HepG2 (cell line): ENCODE data around the gene NAIF1. TPM values are rescaled to one million over a fixed set of nuclear protein-coding genes. Genes with fewer than 3 reads are reported as not detected.

Experiments used
- GATAD2A ChIP-seq: IDR thresholded peaks from 2 replicates; pipeline ENCODE4 v1.6.1; 2016
- PHB2 ChIP-seq: fragments of 450-650 bp; IDR thresholded peaks from 2 replicates; pipeline ENCODE4 v1.6.1; 2018; ENCODE audit not compliant: partially characterized antibody
- PITX1 ChIP-seq: sonication (generic); formaldehyde crosslinking; IDR thresholded peaks from 2 replicates; pipeline ENCODE4 v1.5.1; 2020; ENCODE audit warnings: mild to moderate bottlenecking, missing genetic modification reagents
- YY1 ChIP-seq: IDR thresholded peaks from 2 replicates; pipeline ENCODE4 v1.6.1; 2011; ENCODE audit warnings: low read length, low read depth, moderate library complexity, mild to moderate bottlenecking; ENCODE audit not compliant: insufficient read depth, insufficient replicate concordance
- polyA plus RNA-seq, 8 experiments: library from polyadenylated mRNA; depleted of rRNA in 3 of 8; stranded (reverse) in 7 of 8; unstranded in 1 of 8; fragments of >200 nt; fragmentation: Illumina TruSeq in 4 of 8; extraction: Trizol in 4 of 8; gene quantifications; 2 replicates each; pipeline versions ENCODE4 v1.2.1 to v1.2.3, GENCODE V29; 2011 to 2016; ENCODE audit warnings: low read depth in 4 of 8, missing spikeins in 1 of 8, mixed read lengths in 1 of 8; ENCODE audit not compliant: insufficient read depth in 1 of 8
- total RNA-seq, 5 experiments: library from RNA; depleted of rRNA; stranded (reverse); fragments of >200 nt; fragmentation: Illumina TruSeq; extraction: Trizol; gene quantifications; 2 replicates each; pipeline ENCODE4 v1.2.3, GENCODE V29; 2016; ENCODE audit warnings: low read depth in 1 of 5
- TF ChIP-seq, protein P1 (sequence below): sonication (generic); formaldehyde crosslinking; IDR thresholded peaks from one replicate; pipeline ENCODE4 v1.5.1; 2020; ENCODE audit warnings: mild to moderate bottlenecking, missing genetic modification reagents; ENCODE audit errors: not compliant biosample characterization
- TF ChIP-seq, protein P2 (sequence below): sonication (generic); formaldehyde crosslinking; IDR thresholded peaks from 2 replicates; pipeline ENCODE4 v1.4.0; 2020; ENCODE audit warnings: mild to moderate bottlenecking, missing genetic modification reagents
- TF ChIP-seq, protein P3 (sequence below): sonication (generic); formaldehyde crosslinking; IDR thresholded peaks from 2 replicates; pipeline ENCODE4 v1.4.0; 2020; ENCODE audit warnings: missing genetic modification reagents

Gene NAIF1
- total and polyA plus RNA-seq, 2 of the 13 experiments (the other 11 are each of a cell fraction or from before 2014, with no cell fraction given), result 6.0 to 6.9 TPM

DNA sequence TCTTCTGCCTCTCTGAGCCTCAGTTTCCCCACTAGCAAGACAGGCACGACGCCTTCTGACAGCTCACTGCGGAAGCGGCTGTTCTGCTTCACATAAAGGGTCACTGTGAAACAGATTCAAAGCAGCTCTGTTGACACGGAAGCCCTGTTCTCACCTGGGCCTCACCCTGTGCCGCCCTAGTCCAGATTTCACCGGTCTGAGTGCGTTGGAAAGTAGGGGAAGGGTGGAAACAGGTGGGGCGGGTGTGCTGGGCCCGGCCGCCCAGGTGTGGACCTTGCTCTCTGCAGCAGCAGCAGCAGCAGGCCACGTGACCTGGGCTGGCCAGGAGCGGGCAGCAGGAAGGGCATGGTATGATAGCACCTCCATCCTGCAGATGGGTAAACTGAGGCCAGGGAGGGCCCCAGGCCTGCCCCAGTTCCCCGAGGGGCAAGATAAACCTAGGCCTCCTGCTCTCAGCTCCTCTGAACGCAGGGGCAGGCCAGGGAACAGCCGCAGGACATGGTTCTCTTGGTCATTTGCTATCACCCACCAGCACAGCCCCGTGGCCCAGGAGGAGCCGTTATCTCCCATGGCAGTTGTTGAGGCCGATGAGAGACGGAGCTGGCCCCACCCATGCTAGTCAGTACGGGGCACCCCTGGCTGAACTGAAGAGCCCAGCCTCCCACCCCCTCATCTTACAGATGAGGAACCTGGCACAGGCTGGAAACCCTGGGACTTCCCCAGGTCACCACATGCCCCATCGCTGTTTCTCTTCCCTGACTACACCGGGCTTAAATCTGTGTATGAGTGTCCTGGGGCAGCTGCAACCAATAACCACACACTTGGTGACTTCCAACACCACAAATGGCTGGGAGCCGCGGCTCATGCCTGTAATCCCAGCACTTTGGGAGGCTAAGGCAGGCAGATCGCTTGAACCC, 48.3 kb upstream of the NAIF1 start (continued):
- TF ChIP-seq, protein P1, sequence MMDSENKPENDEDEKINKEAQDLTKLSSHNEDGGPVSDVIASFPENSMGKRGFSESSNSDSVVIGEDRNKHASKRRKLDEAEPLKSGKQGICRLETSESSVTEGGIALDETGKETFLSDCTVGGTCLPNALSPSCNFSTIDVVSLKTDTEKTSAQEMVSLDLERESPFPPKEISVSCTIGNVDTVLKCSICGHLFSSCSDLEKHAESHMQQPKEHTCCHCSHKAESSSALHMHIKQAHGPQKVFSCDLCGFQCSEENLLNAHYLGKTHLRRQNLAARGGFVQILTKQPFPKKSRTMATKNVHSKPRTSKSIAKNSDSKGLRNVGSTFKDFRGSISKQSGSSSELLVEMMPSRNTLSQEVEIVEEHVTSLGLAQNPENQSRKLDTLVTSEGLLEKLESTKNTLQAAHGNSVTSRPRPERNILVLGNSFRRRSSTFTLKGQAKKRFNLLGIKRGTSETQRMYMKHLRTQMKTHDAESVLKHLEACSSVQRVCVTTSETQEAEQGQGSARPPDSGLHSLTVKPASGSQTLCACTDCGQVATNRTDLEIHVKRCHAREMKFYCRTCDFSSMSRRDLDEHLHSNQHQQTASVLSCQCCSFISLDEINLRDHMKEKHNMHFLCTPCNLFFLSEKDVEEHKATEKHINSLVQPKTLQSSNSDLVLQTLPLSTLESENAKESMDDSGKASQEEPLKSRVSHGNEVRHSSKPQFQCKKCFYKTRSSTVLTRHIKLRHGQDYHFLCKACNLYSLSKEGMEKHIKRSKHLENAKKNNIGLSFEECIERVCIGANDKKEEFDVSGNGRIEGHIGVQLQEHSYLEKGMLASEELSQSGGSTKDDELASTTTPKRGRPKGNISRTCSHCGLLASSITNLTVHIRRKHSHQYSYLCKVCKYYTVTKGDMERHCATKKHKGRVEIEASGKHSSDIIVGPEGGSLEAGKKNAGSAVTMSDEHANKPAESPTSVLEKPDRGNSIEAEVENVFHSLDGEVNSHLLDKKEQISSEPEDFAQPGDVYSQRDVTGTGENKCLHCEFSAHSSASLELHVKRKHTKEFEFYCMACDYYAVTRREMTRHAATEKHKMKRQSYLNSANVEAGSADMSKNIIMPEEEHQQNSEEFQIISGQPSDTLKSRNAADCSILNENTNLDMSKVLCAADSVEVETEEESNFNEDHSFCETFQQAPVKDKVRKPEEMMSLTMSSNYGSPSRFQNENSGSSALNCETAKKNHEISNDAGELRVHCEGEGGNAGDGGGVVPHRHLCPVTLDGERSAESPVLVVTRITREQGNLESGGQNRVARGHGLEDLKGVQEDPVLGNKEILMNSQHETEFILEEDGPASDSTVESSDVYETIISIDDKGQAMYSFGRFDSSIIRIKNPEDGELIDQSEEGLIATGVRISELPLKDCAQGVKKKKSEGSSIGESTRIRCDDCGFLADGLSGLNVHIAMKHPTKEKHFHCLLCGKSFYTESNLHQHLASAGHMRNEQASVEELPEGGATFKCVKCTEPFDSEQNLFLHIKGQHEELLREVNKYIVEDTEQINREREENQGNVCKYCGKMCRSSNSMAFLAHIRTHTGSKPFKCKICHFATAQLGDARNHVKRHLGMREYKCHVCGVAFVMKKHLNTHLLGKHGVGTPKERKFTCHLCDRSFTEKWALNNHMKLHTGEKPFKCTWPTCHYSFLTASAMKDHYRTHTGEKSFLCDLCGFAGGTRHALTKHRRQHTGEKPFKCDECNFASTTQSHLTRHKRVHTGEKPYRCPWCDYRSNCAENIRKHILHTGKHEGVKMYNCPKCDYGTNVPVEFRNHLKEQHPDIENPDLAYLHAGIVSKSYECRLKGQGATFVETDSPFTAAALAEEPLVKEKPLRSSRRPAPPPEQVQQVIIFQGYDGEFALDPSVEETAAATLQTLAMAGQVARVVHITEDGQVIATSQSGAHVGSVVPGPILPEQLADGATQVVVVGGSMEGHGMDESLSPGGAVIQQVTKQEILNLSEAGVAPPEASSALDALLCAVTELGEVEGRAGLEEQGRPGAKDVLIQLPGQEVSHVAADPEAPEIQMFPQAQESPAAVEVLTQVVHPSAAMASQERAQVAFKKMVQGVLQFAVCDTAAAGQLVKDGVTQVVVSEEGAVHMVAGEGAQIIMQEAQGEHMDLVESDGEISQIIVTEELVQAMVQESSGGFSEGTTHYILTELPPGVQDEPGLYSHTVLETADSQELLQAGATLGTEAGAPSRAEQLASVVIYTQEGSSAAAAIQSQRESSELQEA, result no peak
- TF ChIP-seq YY1 (peak; percentile 43), PITX1 (CRISPR knock-in tag) (peak; percentile 96), PHB2 (no peak), GATAD2A (CRISPR knock-in tag) (peak; percentile 95)
- TF ChIP-seq, protein P2, sequence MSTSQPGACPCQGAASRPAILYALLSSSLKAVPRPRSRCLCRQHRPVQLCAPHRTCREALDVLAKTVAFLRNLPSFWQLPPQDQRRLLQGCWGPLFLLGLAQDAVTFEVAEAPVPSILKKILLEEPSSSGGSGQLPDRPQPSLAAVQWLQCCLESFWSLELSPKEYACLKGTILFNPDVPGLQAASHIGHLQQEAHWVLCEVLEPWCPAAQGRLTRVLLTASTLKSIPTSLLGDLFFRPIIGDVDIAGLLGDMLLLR (CRISPR knock-in tag), result peak; percentile 88; the same call in 1 of the 2 replicates
- TF ChIP-seq, protein P3, sequence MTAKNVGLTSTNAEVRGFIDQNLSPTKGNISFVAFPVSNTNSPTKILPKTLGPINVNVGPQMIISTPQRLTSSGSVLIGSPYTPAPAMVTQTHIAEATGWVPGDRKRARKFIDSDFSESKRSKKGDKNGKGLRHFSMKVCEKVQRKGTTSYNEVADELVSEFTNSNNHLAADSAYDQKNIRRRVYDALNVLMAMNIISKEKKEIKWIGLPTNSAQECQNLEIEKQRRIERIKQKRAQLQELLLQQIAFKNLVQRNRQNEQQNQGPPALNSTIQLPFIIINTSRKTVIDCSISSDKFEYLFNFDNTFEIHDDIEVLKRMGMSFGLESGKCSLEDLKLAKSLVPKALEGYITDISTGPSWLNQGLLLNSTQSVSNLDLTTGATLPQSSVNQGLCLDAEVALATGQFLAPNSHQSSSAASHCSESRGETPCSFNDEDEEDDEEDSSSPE (CRISPR knock-in tag), result peak; percentile 83
